NCI-H1930 (cell line): Measurements from ENCODE around the gene TES.

Source experiments
- DNase-seq, 2 experiments: peaks; one replicate each; lab custom pipeline; 2025; lab: John Stamatoyannopoulos, UW

The TES gene

DNA sequence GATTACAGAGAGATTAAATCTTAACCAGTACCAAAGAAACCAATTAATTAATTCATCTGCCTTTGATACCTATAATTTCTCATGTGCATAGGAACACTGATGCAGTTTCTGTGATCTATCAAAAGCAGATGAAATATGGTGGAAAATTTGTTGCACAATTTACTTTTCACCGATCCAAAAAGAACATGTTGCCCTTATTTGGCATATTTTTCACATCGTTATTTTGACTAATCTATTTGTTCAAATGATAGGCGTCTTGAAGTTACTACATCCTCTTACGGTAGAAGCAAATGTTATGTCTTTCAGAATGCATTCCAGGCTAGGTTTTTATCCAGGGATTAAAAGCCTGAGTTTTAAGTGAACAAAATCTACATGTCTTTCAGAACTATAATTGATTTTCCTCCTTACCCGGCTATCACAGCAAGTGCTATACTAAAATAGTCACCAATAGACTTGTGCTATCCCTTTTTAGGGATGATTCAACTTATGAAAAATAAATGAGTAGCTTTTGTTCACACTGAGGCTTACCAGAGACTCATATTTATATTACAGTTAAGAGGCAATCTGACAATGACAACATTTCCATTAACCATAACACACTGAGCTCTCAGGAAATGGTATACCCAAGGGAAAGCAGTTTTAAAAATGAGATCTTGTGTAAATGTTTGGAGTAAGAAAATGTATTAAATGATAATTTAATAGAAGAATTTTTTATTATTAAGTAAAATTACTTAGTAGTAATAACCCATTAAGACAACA lies 16.8 kb upstream of the TES start:
- DNase-seq: no peak

DNA sequence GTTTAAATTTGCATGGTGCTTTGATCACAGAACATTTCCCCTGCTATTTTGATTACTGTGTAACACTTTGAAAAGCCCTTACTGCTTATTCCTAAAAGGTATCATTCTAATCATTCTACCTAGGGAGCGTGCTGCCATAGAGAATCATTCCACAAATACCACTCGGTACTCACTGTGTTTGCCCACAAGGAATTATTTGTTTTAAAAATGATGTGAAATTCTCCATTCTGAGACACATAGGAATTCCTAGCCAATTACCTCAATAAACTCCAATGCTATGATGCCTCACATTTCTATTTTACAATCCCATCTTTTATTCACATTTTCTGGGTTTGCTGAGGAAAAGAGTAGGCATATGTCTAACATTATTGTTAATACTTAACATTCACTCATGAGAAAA lies 16.2 kb upstream of the TES start:
- no peak for DNase-seq

DNA sequence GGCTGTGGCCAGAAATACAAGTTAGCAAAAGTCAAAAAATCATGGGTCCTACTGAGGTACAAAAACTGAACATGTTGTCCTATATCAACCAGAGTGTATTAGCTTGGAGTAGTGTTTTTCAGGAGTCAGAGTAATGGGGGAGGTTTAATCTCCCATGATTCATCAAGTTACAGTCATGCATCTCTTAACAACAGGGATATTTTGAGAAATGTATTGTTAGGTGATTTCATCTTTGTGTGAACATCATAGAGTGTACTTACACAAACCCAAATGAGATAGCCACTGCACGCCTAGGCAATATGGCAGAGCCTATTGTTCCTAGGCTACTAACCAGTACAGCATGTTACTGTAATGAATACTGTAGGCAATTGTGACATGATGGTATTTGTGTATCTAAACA lies 14.9 kb upstream of the TES start:
- DNase-seq: no peak

- DNase-seq: no peak
Measured at GRCh38 chr7:116196947-116197346, 13.4 kb upstream of the TES start.

DNA sequence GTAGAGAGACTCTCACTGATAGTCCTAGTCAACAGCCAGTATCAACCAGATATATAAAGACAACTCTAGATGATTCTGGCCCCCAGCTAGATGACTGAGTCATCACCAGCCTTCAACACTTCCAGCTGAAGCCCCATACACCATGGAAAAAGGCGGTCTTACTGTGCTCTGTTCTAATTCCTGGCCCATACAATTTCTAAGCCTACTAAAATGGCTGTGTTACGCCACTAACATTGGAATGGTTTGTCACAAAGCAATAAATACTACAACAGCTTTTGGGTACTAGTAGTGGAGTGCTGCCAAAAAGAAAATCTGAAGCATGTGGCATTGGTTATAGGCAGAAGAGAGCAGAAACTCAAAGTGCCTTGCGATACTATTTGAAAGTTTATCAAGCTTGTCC lies 13.0 kb upstream of the TES start:
- DNase-seq: no peak

GRCh38 chr7:116198748-116199410 lies 11.5 kb upstream of the TES start:
- no peak for DNase-seq

DNA sequence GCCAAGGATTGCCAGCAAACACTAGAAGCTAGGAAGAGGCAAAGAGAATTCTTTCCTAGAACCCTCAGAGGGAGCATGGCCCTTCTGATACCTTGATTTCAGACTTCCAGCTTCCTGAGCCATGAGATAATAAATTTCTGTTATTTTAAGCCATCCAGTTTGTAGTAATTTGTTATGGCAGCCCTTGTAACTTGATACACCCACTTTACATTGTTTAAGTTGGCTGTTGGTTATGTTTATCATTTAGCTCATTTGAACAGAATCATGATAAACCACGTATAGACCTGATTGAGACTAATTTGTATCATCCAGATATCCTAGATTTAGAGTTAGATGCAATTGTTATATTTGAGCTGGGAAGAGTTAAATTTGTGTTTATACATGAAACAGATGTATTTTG lies 9.4 kb upstream of the TES start:
- no peak for DNase-seq

- DNase-seq: no peak
Measured at GRCh38 chr7:116206141-116206540, 4.2 kb upstream of the TES start.

DNA sequence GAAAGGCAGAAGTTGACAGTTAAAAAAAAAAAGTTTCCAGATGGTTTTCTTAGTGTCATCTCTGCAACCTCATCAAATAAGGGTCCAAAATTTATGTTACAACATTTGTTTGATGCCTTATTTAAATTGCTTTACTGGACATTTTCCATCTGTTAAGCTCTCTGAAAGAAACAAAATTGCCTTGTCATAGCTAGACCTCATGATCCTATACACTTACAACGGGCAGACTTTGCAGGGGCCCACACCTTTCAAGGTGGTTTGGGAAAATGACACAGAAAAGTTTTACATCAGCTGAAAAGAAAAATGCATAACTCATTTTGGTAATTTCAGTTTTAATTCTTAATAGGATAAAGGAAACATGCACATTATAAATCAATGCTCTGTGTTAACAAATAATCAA lies 1.4 kb upstream of the TES start:
- DNase-seq: no peak

DNA sequence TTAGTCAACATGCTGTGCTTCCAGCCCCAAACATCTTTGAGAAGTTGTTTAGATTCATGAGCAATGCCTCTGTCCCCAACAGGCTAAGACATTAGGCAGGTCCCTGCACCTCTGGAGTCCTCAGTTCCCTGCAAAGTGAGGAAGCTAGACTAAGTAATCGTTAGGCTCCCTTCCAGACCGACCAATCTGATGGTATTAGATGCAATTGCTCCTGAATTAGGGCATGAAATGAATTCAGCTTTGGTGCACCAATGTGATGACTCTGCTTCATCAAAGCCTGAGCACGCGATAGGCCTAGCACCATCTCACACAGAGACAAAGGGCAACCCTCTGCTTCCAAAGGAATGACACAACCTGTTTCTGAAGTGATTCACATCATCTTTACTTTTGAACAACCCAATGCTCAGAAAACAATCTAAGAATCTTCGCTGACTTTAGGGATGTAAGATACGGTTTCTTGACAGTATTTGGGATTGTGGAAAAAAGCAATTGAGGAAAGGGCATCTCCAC lies 723 bp upstream of the TES start:
- DNase-seq: no peak

DNA sequence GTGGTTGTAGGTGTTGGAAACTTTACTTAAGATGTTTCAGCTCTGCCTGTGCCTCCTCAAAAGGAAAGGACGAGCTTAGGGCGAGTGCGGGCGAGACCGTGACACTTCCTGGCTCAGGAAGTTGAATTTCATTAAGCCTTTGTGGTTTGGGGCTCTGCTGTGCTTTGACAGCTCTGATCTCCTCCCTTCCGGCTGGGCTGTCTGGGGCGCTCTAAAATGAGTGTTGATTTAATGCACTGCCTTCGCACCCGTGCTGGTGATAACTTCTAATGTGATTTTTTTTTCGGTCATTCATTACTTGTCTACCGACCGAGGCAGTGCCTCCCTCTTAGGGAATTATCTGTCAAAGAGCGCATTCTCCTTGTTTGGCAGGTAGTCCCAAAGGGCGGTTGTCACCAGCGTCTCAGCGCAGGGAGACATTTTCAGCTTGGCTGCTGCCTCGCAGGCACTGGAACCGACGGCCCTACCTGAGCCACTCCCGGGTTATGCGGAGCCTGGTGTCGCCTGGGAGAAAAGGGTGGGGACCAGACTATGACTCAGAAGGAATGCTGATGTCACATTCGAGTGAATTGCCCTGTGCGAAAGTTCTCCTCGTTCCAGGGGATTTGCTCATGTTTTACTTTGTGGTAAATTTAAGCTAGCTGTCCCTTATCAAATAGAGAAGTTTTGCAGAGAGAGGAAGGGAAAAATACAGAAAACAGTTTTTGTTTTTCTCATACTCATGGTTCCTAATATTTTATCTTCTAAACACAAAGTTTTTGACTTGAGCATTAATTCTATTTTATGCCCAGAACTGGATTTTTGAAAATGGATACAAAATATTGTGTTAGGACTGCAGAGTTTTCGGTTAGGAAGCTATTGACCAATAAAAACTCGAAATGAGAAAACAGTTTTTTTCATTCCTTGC lies 920 bp downstream of the TES start:
- DNase-seq: no peak

- no peak for DNase-seq
Measured at GRCh38 chr7:116211913-116212596, 1.7 kb downstream of the TES start.

- DNase-seq: no peak
Measured at GRCh38 chr7:116212869-116213268, 2.5 kb downstream of the TES start.

GRCh38 chr7:116213361-116214130 lies 3.2 kb downstream of the TES start:
- DNase-seq: no peak

- DNase-seq: no peak
Measured at GRCh38 chr7:116214921-116215320, 4.6 kb downstream of the TES start.

DNA sequence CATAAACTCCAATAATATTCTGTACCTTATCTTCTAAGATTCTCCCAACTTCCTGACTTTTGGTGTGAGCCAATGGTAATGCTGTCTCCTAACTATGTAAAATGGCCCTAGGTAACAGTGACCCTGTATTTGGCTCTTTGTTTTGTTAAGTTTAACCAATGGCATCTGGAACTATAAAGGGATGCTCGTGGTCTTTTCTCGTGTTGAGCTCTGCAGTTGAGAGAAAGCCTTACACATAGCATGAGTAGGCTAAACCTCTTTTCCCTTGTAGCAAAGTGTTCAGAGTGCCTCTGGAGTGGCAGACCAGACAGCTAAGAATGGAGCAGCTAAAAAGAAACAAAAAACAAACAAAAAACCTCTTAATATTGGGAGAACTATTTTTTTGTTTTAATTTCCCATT lies 5.2 kb downstream of the TES start:
- no peak for DNase-seq

- no peak for DNase-seq
Measured at GRCh38 chr7:116216956-116217571, 6.7 kb downstream of the TES start.

- no peak for DNase-seq
Measured at GRCh38 chr7:116218051-116218645, 7.8 kb downstream of the TES start.

GRCh38 chr7:116218747-116219146 lies 8.4 kb downstream of the TES start:
- DNase-seq: no peak

DNA sequence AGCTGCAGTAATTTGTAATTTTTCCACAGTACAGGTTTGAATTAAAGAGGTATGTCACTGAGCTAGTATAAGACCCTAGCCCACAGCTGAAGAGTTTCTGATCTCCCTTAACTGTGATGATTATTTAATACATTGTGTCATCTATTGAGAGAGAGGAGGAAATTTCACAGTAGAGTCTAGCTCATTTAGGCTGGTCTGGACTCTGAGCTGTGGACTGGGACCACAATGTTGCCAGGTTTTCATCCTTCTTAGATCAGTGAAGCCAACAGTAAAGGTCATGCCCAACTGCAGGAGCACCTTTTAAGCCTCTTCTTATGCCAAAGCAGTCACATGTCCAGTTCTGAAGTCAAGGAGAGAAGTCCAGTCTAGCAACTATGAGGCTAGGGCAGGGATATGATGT lies 8.9 kb downstream of the TES start:
- DNase-seq: no peak
